Endothelial cell of umbilical vein (primary cell): Measurements from ENCODE around the gene SLC6A18. TPM values are rescaled to one million over a fixed set of nuclear protein-coding genes. Genes with fewer than 3 reads are reported as not detected.
"Not testable (repeated sequence)": the region's sequence is repeated elsewhere in the genome, so short reads cannot be mapped to it uniquely, and the experiment has no call there.

Source experiments
- BruUV-seq: library from RNA; stranded (reverse); fragments of 400-500 nt; replicated peaks from 2 replicates; lab custom pipeline; 2021; lab: Mats Ljungman, UMichigan
- CTCF ChIA-PET: fragments of 300-600, 350-600 bp; sonication (Branson Sonifier 250); formaldehyde crosslinking; loops from one replicate; lab custom pipeline; 2021; ENCODE audit warnings: antibody characterized with exemption, inconsistent platforms; lab: Charles Lee
- POLR2A ChIA-PET: fragments of 300-600, 350-600 bp; sonication (Branson Sonifier 250); formaldehyde crosslinking; loops from one replicate; lab custom pipeline; 2021; ENCODE audit warnings: antibody characterized with exemption, inconsistent platforms; lab: Charles Lee
- DNase-seq: peaks from one replicate; pipeline ENCODE4 v3.0.0-alpha.2; 2011; ENCODE audit warnings: low read depth, low spot score
- FAIRE-seq: peaks from 2 replicates; lab custom pipeline; 2011; peaks lifted over from hg19 to GRCh38; lab: Jason Lieb, UNC
- H2AFZ ChIP-seq: 2 replicates; pipeline ENCODE4 v1.6.0; 2012; ENCODE audit warnings: low read depth, low read length, control low read depth, inconsistent platforms
- H3K27ac ChIP-seq: 2 replicates; pipeline ENCODE4 v1.5.1; 2011; ENCODE audit warnings: low read depth, mild to moderate bottlenecking, control low read depth, low read length, moderate library complexity; ENCODE audit not compliant: insufficient read depth
- H3K27me3 ChIP-seq, 2 experiments: 2 replicates each; pipeline versions ENCODE4 v1.6.0 to v1.6.1; 2011; ENCODE audit warnings: low read length in 2 of 2, mixed read lengths in 1 of 2; ENCODE audit not compliant: control insufficient read depth in 2 of 2, insufficient read depth in 2 of 2
- H3K36me3 ChIP-seq, 2 experiments: 2 replicates in 1 of 2; 3 replicates in 1 of 2; pipeline ENCODE4 v1.5.1; 2011; ENCODE audit warnings: low read length in 2 of 2, mild to moderate bottlenecking in 1 of 2, moderate library complexity in 1 of 2; ENCODE audit not compliant: control insufficient read depth in 2 of 2, insufficient read depth in 2 of 2; ENCODE audit errors: extremely low read depth in 1 of 2
- H3K4me1 ChIP-seq: 3 replicates; pipeline ENCODE4 v1.5.1; 2011; ENCODE audit warnings: mild to moderate bottlenecking, low read length; ENCODE audit not compliant: control insufficient read depth, insufficient read depth; ENCODE audit errors: extremely low read depth
- H3K4me2 ChIP-seq: 2 replicates; pipeline ENCODE4 v1.6.1; 2011; ENCODE audit warnings: low read length, control low read depth, mixed read lengths; ENCODE audit not compliant: insufficient read depth
- H3K4me3 ChIP-seq, 3 experiments: fragments of 200-600 bp in 1 of 3; sonication (generic), shearing (Covaris generic) in 1 of 3; replicated peaks in 1 of 3; 2 replicates each; pipeline ENCODE4 v1.5.1; 2011 to 2016; ENCODE audit warnings: control low read depth in 3 of 3, low read length in 3 of 3, mild to moderate bottlenecking in 2 of 3, inconsistent platforms in 1 of 3, low read depth in 1 of 3, moderate library complexity in 1 of 3; ENCODE audit not compliant: insufficient read depth in 1 of 3
- H3K79me2 ChIP-seq: 2 replicates; pipeline ENCODE4 v1.6.0; 2012; ENCODE audit warnings: low read length, inconsistent platforms; ENCODE audit not compliant: control insufficient read depth, insufficient read depth
- H3K9ac ChIP-seq: replicated peaks from 2 replicates; pipeline ENCODE3; 2011; ENCODE audit warnings: low read length, control low read depth; ENCODE audit not compliant: insufficient read depth; ENCODE audit errors: extremely low read depth
- H3K9me1 ChIP-seq: replicated peaks from 3 replicates; pipeline ENCODE4 v1.6.0; 2011; ENCODE audit warnings: mild to moderate bottlenecking, low read length; ENCODE audit not compliant: control insufficient read depth, insufficient read depth; ENCODE audit errors: extremely low read depth
- H3K9me3 ChIP-seq: replicated peaks from 2 replicates; pipeline ENCODE4 v1.5.1; 2012; ENCODE audit warnings: low read length, inconsistent platforms; ENCODE audit not compliant: control insufficient read depth, insufficient read depth
- H4K20me1 ChIP-seq: replicated peaks from 2 replicates; pipeline ENCODE3; 2011; ENCODE audit warnings: mild to moderate bottlenecking, low read length; ENCODE audit not compliant: control insufficient read depth, insufficient read depth; ENCODE audit errors: extremely low read depth
- EZH2 ChIP-seq: IDR thresholded peaks from 2 replicates; pipeline ENCODE4 v1.6.1; 2012; ENCODE audit warnings: borderline replicate concordance, low read depth, mild to moderate bottlenecking, moderate library complexity, low read length, inconsistent platforms; ENCODE audit not compliant: severe bottlenecking
- FOS ChIP-seq: IDR thresholded peaks from 2 replicates; pipeline ENCODE4 v1.6.1; 2011; ENCODE audit warnings: mild to moderate bottlenecking, low read length, moderate library complexity, borderline replicate concordance; ENCODE audit not compliant: insufficient read depth
- GATA2 ChIP-seq: IDR thresholded peaks from 2 replicates; pipeline ENCODE4 v1.7.0; 2011; ENCODE audit warnings: low read depth, mild to moderate bottlenecking, moderate library complexity, mixed read lengths, low read length; ENCODE audit not compliant: insufficient read length, insufficient read depth
- JUN ChIP-seq: IDR thresholded peaks from 2 replicates; pipeline ENCODE4 v1.6.1; 2011; ENCODE audit warnings: borderline replicate concordance, low read depth; ENCODE audit not compliant: insufficient read length, insufficient read depth
- MYC ChIP-seq: IDR thresholded peaks from one replicate; pipeline ENCODE4 v1.6.1; 2011; ENCODE audit warnings: mild to moderate bottlenecking, low read depth, low read length
- POLR2A ChIP-seq: IDR thresholded peaks from 2 replicates; pipeline ENCODE4 v1.6.1; 2012; ENCODE audit warnings: low read depth, mild to moderate bottlenecking, control low read depth, low read length
- POLR2AphosphoS5 ChIP-seq: IDR thresholded peaks from 2 replicates; pipeline ENCODE4 v1.6.1; 2012; ENCODE audit warnings: low read depth, mild to moderate bottlenecking, control low read depth, low read length, moderate library complexity; ENCODE audit not compliant: insufficient read depth
- dilution Hi-C: fragments of 300-500 bp; cut with MboI; formaldehyde crosslinking; loops from one replicate; pipeline ENCODE4 v1.15.0; 2019; ENCODE audit warnings: low sequenced_read_pairs; ENCODE audit not compliant: extremely low pct_ligation_motif_present
- intact Hi-C: fragments of 100-400 bp; cut with micrococcal nuclease; formaldehyde crosslinking; loops from one replicate; pipeline ENCODE4 v1.10.0; 2022
- polyA plus RNA-seq, 4 experiments: library from polyadenylated mRNA; depleted of rRNA in 3 of 4; stranded (reverse) in 3 of 4; unstranded in 1 of 4; fragments of >200 nt; gene quantifications; 2 replicates each; pipeline versions ENCODE4 v1.2.1 to v1.2.3, GENCODE V29; 2011 to 2012; ENCODE audit warnings: missing spikeins in 1 of 4
- total RNA-seq: library from RNA; stranded (reverse); gene quantifications from 2 replicates; pipeline ENCODE4 v1.2.3, GENCODE V29; 2021
- TF ChIP-seq, protein P1 (sequence below), 2 donors: IDR thresholded peaks; 1 replicate in 1 of 2; 2 replicates in 1 of 2; pipeline ENCODE4 v1.5.1; 2011; ENCODE audit warnings: low read length in 2 of 2, mild to moderate bottlenecking in 2 of 2, moderate library complexity in 2 of 2, control low read depth in 1 of 2, inconsistent platforms in 1 of 2, low read depth in 1 of 2; ENCODE audit not compliant: insufficient read depth in 1 of 2; ENCODE audit errors: extremely low read depth in 1 of 2
- TF ChIP-seq, protein P2 (sequence below): IDR thresholded peaks from 2 replicates; pipeline ENCODE4 v1.6.1; 2011; ENCODE audit not compliant: insufficient read depth, insufficient read length

Gene SLC6A18
- total and polyA plus RNA-seq, 2 donors (not counting 3 experiments of a cell fraction or from before 2014, with no cell fraction given), result not detected

DNA sequence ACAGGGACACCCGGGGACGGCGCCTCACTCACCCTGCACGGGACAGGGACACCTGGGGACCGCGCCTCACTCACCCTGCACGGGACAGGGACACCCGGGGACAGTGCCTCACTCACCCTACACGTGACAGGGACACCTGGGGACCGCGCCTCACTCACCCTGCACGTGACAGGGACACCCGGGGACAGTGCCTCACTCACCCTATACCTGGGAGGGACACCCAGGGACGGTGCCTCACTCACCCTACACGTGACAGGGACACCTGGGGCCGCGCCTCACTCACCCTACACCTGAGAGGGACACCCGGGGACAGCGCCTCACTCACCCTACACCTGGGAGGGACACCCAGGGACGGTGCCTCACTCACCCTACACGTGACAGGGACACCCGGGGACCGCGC lies 65.8 kb downstream of the SLC6A18 start:
- BruUV-seq, result not testable (repeated sequence)

DNA sequence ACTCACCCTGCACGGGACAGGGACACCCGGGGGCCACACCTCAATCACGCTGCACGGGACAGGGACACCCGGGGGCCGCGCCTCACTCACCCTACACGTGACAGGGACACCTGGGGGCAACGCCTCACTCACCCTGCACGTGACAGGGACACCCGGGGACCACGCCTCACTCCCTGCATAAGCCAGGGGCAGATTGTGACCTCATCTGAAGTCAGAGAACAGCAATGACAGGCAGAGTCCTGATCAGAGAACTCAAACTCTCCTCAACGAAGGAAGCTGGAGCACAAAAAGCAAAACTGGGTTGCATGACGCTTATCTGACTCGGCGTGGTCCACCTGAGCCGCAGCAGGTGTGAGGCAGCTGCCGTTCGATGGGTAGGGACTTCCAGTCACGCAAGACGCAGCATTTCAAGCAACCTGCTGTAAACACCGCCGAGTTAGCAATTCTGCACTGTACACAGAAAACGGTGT lies 66.5 kb downstream of the SLC6A18 start:
- no peak overlapping the region for H3K4me3 ChIP-seq
- ChIA-PET POLR2A (no interaction called here), CTCF (no interaction called here)
- peaks cover 0 to 13% of the 10 kb centered on the region in 2 experiments for H3K27me3 ChIP-seq
- dilution Hi-C loops, result no loop called here
- no peak overlapping the region for H3K27ac ChIP-seq
- H3K36me3 ChIP-seq, result no peaks in the 10 kb centered on the region
- TF ChIP-seq POLR2AphosphoS5 (no peak), FOS (no peak), JUN (no peak), POLR2A (no peak), GATA2 (no peak), EZH2 (no peak), MYC (no peak)
- TF ChIP-seq, protein P1, sequence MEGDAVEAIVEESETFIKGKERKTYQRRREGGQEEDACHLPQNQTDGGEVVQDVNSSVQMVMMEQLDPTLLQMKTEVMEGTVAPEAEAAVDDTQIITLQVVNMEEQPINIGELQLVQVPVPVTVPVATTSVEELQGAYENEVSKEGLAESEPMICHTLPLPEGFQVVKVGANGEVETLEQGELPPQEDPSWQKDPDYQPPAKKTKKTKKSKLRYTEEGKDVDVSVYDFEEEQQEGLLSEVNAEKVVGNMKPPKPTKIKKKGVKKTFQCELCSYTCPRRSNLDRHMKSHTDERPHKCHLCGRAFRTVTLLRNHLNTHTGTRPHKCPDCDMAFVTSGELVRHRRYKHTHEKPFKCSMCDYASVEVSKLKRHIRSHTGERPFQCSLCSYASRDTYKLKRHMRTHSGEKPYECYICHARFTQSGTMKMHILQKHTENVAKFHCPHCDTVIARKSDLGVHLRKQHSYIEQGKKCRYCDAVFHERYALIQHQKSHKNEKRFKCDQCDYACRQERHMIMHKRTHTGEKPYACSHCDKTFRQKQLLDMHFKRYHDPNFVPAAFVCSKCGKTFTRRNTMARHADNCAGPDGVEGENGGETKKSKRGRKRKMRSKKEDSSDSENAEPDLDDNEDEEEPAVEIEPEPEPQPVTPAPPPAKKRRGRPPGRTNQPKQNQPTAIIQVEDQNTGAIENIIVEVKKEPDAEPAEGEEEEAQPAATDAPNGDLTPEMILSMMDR (IDR thresholded peaks at IDR 0.05; ENCODE audit: extremely low read depth in 1 of 2, insufficient read depth in 1 of 2, low read depth in 1 of 2, low read length in 2 of 2), result no peak
- TF ChIP-seq, protein P2, sequence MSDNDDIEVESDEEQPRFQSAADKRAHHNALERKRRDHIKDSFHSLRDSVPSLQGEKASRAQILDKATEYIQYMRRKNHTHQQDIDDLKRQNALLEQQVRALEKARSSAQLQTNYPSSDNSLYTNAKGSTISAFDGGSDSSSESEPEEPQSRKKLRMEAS, result no peak
- H2AFZ ChIP-seq, result no peak overlapping the region
- intact Hi-C loops, result no loop called here
- no peaks in the 10 kb centered on the region for H3K9me1 ChIP-seq
- FAIRE-seq (no peak), DNase-seq (no peak)
- H3K9me3 ChIP-seq, result no peaks in the 10 kb centered on the region
- no peak overlapping the region for H3K4me2 ChIP-seq
- no peaks in the 10 kb centered on the region for H3K79me2 ChIP-seq
- H3K4me1 ChIP-seq, result no peaks in the 10 kb centered on the region
- H4K20me1 ChIP-seq, result no peaks in the 10 kb centered on the region
- H3K9ac ChIP-seq, result no peak overlapping the region
- BruUV-seq, result no TSS peak

More for the DNA sequence above, 65.8 kb downstream of the SLC6A18 start:
- CTCF ChIA-PET, intact Hi-C loops, H3K4me2 ChIP-seq, H3K27me3 ChIP-seq, H3K4me3 ChIP-seq, dilution Hi-C loops, H3K4me1 ChIP-seq, H3K9me1 ChIP-seq, H2AFZ ChIP-seq, H3K9me3 ChIP-seq, FAIRE-seq, H3K27ac ChIP-seq, DNase-seq, H3K79me2 ChIP-seq, H4K20me1 ChIP-seq, POLR2A ChIA-PET, H3K36me3 ChIP-seq, H3K9ac ChIP-seq: not testable (repeated sequence)
